ENCODE results near the gene FATE1.

DNA sequence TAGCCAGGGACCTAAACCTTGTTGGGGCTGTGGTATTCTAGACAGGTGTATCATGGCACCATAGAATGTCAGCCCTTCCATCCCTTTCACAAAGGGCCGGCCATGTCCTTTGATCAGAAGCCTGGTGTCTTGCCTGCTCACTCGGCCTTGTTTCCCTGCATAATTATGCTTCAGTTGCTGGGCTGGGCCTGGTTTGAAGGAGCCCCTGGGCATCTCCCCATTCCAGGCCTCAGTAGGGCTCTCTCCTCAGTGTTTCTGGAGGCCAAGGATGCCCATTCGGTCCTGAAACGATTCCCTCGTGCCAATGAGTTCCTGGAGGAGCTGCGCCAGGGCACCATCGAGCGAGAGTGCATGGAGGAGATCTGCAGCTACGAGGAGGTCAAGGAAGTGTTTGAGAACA, 16.1 kb upstream of the FATE1 start:
- TF ChIP-seq, protein P1, sequence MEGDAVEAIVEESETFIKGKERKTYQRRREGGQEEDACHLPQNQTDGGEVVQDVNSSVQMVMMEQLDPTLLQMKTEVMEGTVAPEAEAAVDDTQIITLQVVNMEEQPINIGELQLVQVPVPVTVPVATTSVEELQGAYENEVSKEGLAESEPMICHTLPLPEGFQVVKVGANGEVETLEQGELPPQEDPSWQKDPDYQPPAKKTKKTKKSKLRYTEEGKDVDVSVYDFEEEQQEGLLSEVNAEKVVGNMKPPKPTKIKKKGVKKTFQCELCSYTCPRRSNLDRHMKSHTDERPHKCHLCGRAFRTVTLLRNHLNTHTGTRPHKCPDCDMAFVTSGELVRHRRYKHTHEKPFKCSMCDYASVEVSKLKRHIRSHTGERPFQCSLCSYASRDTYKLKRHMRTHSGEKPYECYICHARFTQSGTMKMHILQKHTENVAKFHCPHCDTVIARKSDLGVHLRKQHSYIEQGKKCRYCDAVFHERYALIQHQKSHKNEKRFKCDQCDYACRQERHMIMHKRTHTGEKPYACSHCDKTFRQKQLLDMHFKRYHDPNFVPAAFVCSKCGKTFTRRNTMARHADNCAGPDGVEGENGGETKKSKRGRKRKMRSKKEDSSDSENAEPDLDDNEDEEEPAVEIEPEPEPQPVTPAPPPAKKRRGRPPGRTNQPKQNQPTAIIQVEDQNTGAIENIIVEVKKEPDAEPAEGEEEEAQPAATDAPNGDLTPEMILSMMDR (IDR thresholded peaks at IDR 0.05; ENCODE audit: insufficient read depth, low read length) = no peak
- TF ChIP-seq POLR2AphosphoS5 (IDR thresholded peaks at IDR 0.05; ENCODE audit: low read depth) = no peak
- TF ChIP-seq, protein P2, sequence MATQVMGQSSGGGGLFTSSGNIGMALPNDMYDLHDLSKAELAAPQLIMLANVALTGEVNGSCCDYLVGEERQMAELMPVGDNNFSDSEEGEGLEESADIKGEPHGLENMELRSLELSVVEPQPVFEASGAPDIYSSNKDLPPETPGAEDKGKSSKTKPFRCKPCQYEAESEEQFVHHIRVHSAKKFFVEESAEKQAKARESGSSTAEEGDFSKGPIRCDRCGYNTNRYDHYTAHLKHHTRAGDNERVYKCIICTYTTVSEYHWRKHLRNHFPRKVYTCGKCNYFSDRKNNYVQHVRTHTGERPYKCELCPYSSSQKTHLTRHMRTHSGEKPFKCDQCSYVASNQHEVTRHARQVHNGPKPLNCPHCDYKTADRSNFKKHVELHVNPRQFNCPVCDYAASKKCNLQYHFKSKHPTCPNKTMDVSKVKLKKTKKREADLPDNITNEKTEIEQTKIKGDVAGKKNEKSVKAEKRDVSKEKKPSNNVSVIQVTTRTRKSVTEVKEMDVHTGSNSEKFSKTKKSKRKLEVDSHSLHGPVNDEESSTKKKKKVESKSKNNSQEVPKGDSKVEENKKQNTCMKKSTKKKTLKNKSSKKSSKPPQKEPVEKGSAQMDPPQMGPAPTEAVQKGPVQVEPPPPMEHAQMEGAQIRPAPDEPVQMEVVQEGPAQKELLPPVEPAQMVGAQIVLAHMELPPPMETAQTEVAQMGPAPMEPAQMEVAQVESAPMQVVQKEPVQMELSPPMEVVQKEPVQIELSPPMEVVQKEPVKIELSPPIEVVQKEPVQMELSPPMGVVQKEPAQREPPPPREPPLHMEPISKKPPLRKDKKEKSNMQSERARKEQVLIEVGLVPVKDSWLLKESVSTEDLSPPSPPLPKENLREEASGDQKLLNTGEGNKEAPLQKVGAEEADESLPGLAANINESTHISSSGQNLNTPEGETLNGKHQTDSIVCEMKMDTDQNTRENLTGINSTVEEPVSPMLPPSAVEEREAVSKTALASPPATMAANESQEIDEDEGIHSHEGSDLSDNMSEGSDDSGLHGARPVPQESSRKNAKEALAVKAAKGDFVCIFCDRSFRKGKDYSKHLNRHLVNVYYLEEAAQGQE (IDR thresholded peaks at IDR 0.05; ENCODE audit: insufficient replicate concordance, low read depth) = no peak
